GM12878 (cell line): ENCODE measurements around the gene GABPB2. TPM values are rescaled to one million over a fixed set of nuclear protein-coding genes. Genes with fewer than 3 reads are reported as not detected.

Source experiments
- ATAC-seq: fragments of 200-7000 bp; cut with Tn5 transposase; 3 replicates; pipeline ENCODE4 v1.9.1; 2020; ENCODE audit warnings: mild to moderate bottlenecking, moderate library complexity
- BruUV-seq: library from RNA; stranded (reverse); fragments of 400-500 nt; replicated peaks from 2 replicates; lab custom pipeline; 2021; lab: Mats Ljungman, UMichigan
- CTCF ChIA-PET: fragments of 300-600 bp; sonication (Branson Sonifier 250); formaldehyde crosslinking; extraction: SDS; loops from one replicate; lab custom pipeline; 2021; ENCODE audit warnings: inconsistent platforms; lab: Yijun Ruan, JAX
- POLR2A ChIA-PET: fragments of 350-600 bp; formaldehyde crosslinking; extraction: SDS; loops from one replicate; lab custom pipeline; 2021; ENCODE audit warnings: inconsistent platforms; lab: Charles Lee
- RAD21 ChIA-PET: fragments of 300-600 bp; sonication (Branson Sonifier 250); formaldehyde crosslinking; loops from one replicate; lab custom pipeline; 2023; ENCODE audit warnings: antibody characterized with exemption; ENCODE audit not compliant: unreplicated experiment; lab: Charles Lee
- SMC1A ChIA-PET: fragments of 300-600 bp; sonication (Branson Sonifier 250); formaldehyde crosslinking; loops from one replicate; lab custom pipeline; 2023; ENCODE audit not compliant: unreplicated experiment, uncharacterized antibody; lab: Charles Lee
- DNase-seq: peaks from one replicate; pipeline ENCODE4 v3.0.0-alpha.2; 2011; ENCODE audit warnings: low read depth, low spot score
- FAIRE-seq: peaks from 3 replicates; lab custom pipeline; 2011; peaks lifted over from hg19 to GRCh38; lab: Jason Lieb, UNC
- H2AFZ ChIP-seq: 2 replicates; pipeline ENCODE4 v1.6.0; 2011; ENCODE audit warnings: low read depth, low read length, control low read depth; ENCODE audit not compliant: control insufficient read depth
- H3K27ac ChIP-seq: 2 replicates; pipeline ENCODE4 v1.5.1; 2011; ENCODE audit warnings: control low read depth; ENCODE audit not compliant: control insufficient read depth, insufficient read depth
- H3K27me3 ChIP-seq, 2 experiments: replicated peaks in 1 of 2; 2 replicates each; pipeline versions ENCODE4 v1.6.0 to v1.6.1; 2011; ENCODE audit warnings: low read length in 1 of 2; ENCODE audit not compliant: control insufficient read depth in 2 of 2, insufficient read depth in 2 of 2
- H3K36me3 ChIP-seq, 2 experiments: 2 replicates each; pipeline ENCODE4 v1.5.1; 2011; ENCODE audit warnings: low read length in 1 of 2; ENCODE audit not compliant: control insufficient read depth in 2 of 2, insufficient read depth in 2 of 2
- H3K4me1 ChIP-seq: 2 replicates; pipeline ENCODE4 v1.6.1; 2011; ENCODE audit warnings: mild to moderate bottlenecking, low read length, moderate library complexity, mixed read lengths; ENCODE audit not compliant: control insufficient read depth, insufficient read depth
- H3K4me2 ChIP-seq: 2 replicates; pipeline ENCODE4 v1.6.0; 2011; ENCODE audit warnings: control low read depth; ENCODE audit not compliant: control insufficient read depth, insufficient read depth
- H3K4me3 ChIP-seq: fragments of 200-600 bp; sonication (generic); 2 replicates; pipeline ENCODE4 v1.5.1; 2016
- H3K79me2 ChIP-seq: 2 replicates; pipeline ENCODE4 v1.6.0; 2011; ENCODE audit warnings: low read length; ENCODE audit not compliant: control insufficient read depth, insufficient read depth
- H3K9ac ChIP-seq: 2 replicates; pipeline ENCODE4 v1.8.0; 2011; ENCODE audit warnings: low read length, control low read depth, mixed read lengths; ENCODE audit not compliant: control insufficient read depth, insufficient read depth
- H3K9me3 ChIP-seq: replicated peaks from 3 replicates; pipeline ENCODE4 v1.5.1; 2011; ENCODE audit warnings: mild to moderate bottlenecking, low read length; ENCODE audit not compliant: control insufficient read depth, insufficient read depth
- H4K20me1 ChIP-seq: 2 replicates; pipeline ENCODE4 v1.6.0; 2011; ENCODE audit not compliant: control insufficient read depth, insufficient read depth
- CBX3 ChIP-seq: fragments of 200-600 bp; sonication (generic); IDR thresholded peaks from 2 replicates; pipeline ENCODE4 v1.6.1; 2016; ENCODE audit warnings: low read depth, borderline replicate concordance
- CEBPB ChIP-seq, 2 experiments: fragments of 150-350 bp in 1 of 2; IDR thresholded peaks; 2 replicates each; pipeline ENCODE4 v1.6.1; 2012 to 2014; ENCODE audit warnings: low read depth in 2 of 2, low read length in 2 of 2, borderline replicate concordance in 1 of 2, inconsistent platforms in 1 of 2
- CHD1 ChIP-seq: IDR thresholded peaks from 2 replicates; pipeline ENCODE4 v1.6.1; 2012; ENCODE audit warnings: low read depth, low read length, improper control_type of control experiment
- FOXK2 ChIP-seq: fragments of 450-650 bp; IDR thresholded peaks from 2 replicates; pipeline ENCODE4 v1.6.1; 2017; ENCODE audit warnings: mild to moderate bottlenecking, moderate library complexity
- MXI1 ChIP-seq: fragments of 150-350 bp; IDR thresholded peaks from 2 replicates; pipeline ENCODE4 v1.6.1; 2011; ENCODE audit warnings: low read depth, mild to moderate bottlenecking, inconsistent platforms, low read length, improper control_type of control experiment
- NBN ChIP-seq: fragments of 450-650 bp; IDR thresholded peaks from 2 replicates; pipeline ENCODE4 v1.6.1; 2016
- NFYB ChIP-seq: IDR thresholded peaks from 2 replicates; pipeline ENCODE4 v1.6.1; 2011; ENCODE audit warnings: low read depth, mild to moderate bottlenecking, low read length, improper control_type of control experiment, moderate library complexity; ENCODE audit not compliant: insufficient read depth
- PML ChIP-seq: IDR thresholded peaks from 2 replicates; pipeline ENCODE4 v1.6.1; 2012; ENCODE audit warnings: low read length, inconsistent platforms
- SMAD1 ChIP-seq: fragments of 450-650 bp; IDR thresholded peaks from 2 replicates; pipeline ENCODE4 v1.6.1; 2018; ENCODE audit warnings: mild to moderate bottlenecking, low read depth; ENCODE audit not compliant: partially characterized antibody
- SMARCA5 ChIP-seq: fragments of 450-650 bp; IDR thresholded peaks from 2 replicates; pipeline ENCODE4 v1.6.1; 2017; ENCODE audit warnings: mild to moderate bottlenecking
- SP1 ChIP-seq: IDR thresholded peaks from one replicate; pipeline ENCODE4 v1.6.1; 2011; ENCODE audit warnings: low read depth, low read length
- SREBF1 ChIP-seq: IDR thresholded peaks from 2 replicates; pipeline ENCODE4 v1.6.1; 2012; ENCODE audit warnings: mild to moderate bottlenecking, low read length
- SUZ12 ChIP-seq: fragments of 200-600 bp; sonication (generic); IDR thresholded peaks from one replicate; pipeline ENCODE4 v1.6.1; 2018; ENCODE audit warnings: antibody characterized with exemption, mild to moderate bottlenecking; ENCODE audit not compliant: unreplicated experiment
- TCF12 ChIP-seq: IDR thresholded peaks from 2 replicates; pipeline ENCODE4 v1.6.1; 2011; ENCODE audit warnings: low read depth, mild to moderate bottlenecking, low read length
- TCF3 ChIP-seq: IDR thresholded peaks from 2 replicates; pipeline ENCODE4 v1.6.1; 2012; ENCODE audit warnings: low read depth, mild to moderate bottlenecking, low read length, borderline replicate concordance; ENCODE audit not compliant: insufficient read depth
- USF1 ChIP-seq: IDR thresholded peaks from 2 replicates; pipeline ENCODE4 v1.6.1; 2011; ENCODE audit warnings: borderline replicate concordance, low read depth, mild to moderate bottlenecking, moderate library complexity, mixed read lengths, low read length; ENCODE audit not compliant: insufficient read depth; ENCODE audit errors: extremely low read length
- WGBS: methylation state at CpG from one replicate; pipeline ENCODE4 v1.1.6; 2016; ENCODE audit warnings: low lambda C conversion rate; ENCODE audit not compliant: insufficient replicate concordance, insufficient coverage; ENCODE audit errors: missing lambda C conversion rate; 5-methylcytosine and 5-hydroxymethylcytosine counted together
- in situ Hi-C: fragments of 300-500 bp; cut with MboI; formaldehyde crosslinking; loops from 9 replicates; pipeline ENCODE4 v1.14.3; 2018; ENCODE audit warnings: mixed read lengths
- intact Hi-C: fragments of 100-400 bp; cut with micrococcal nuclease; formaldehyde crosslinking; loops from one replicate; pipeline ENCODE4 v1.14.2; 2022; ENCODE audit not compliant: unreplicated experiment
- polyA plus RNA-seq, 11 experiments: library from polyadenylated mRNA; depleted of rRNA in 4 of 11; unstranded in 6 of 11; stranded (reverse) in 5 of 11; fragments of >200 nt; fragmentation: Nextera tagmentation in 4 of 11; fragmentation: Illumina TruSeq in 1 of 11; extraction: Ambion mirVana in 4 of 11; extraction: Trizol in 1 of 11; gene quantifications; 1 replicate in 1 of 11; 2 replicates in 10 of 11; pipeline versions ENCODE4 v1.2.1 to v1.2.3, GENCODE V29; 2011 to 2016; ENCODE audit warnings: inconsistent platforms in 2 of 11, missing spikeins in 2 of 11, low read depth in 1 of 11
- total RNA-seq, 4 experiments: library from RNA; depleted of rRNA in 3 of 4; stranded (reverse); fragments of >200 nt in 3 of 4; fragmentation: Illumina TruSeq in 1 of 4; extraction: Trizol in 1 of 4; gene quantifications; 2 replicates each; pipeline versions ENCODE4 v1.2.1 to v1.2.3, GENCODE V29; 2013 to 2021
- TF ChIP-seq, protein P1 (sequence below): IDR thresholded peaks from 2 replicates; pipeline ENCODE4 v1.6.1; 2012; ENCODE audit warnings: low read depth, low read length, improper control_type of control experiment
- TF ChIP-seq, protein P2 (sequence below): IDR thresholded peaks from 2 replicates; pipeline ENCODE4 v1.6.1; 2011; ENCODE audit warnings: borderline replicate concordance, low read depth, mild to moderate bottlenecking, moderate library complexity, low read length; ENCODE audit not compliant: insufficient read depth, poor library complexity, severe bottlenecking

Gene GABPB2
- total and polyA plus RNA-seq, 10 of the 15 experiments (the other 5 are each of a cell fraction or from before 2014, with no cell fraction given): 2.3 to 10.5 (median 6.9) TPM

DNA sequence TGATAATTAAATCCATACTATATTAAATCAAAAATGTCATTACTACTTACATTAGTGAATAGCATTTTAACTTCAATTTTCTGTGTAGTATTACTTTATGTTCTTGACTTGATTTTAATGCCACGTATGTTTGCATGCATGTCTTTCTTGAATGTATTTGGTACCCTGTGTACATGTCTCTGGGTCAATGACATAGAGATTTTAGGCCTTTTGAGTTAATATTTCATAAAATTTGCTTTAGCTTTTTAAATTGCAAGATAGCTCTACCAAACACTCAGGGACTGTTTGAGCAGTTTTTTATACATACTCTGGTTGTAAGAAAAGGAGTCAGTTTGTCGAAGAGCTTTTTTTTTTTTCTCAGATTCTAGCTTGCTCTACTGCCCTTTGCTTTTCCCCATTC is 8.9 kb upstream of the GABPB2 start:
- in situ Hi-C loops: no loop called here
- FAIRE-seq (no peak), DNase-seq (no peak), ATAC-seq (no peak)
- Histone ChIP-seq H3K4me2 (no peak overlapping the region), H4K20me1 (no peaks in the 10 kb centered on the region), H3K79me2 (peaks cover 37% of the 10 kb centered on the region), H3K27ac (no peak overlapping the region), H3K4me3 (no peak overlapping the region), H2AFZ (no peak overlapping the region), H3K4me1 (peaks cover 13% of the 10 kb centered on the region), H3K27me3 (no peaks in the 10 kb centered on the region), H3K9me3 (no peaks in the 10 kb centered on the region), H3K36me3 (peaks cover 0 to 3% of the 10 kb centered on the region in 2 experiments; a peak in 2 of 4 replicates), H3K9ac (no peak overlapping the region)
- ChIA-PET RAD21 (interaction anchor here (0.7 to 1.8 kb wide), 4 partner anchors 9 to 162 kb away, joined by 3 to 7 read pairs (median 4); partner anchors contain the start of genes GABPB2 and TNFAIP8L2), CTCF (interaction anchor here (0.6 to 7.4 kb wide), 8 partner anchors 9 to 95 kb away, joined by 3 to 76 read pairs (median 8); partner anchors contain the start of genes C1orf56, GABPB2, MINDY1 and TNFAIP8L2), POLR2A (interaction anchor here (0.6 to 5.8 kb wide), 4 partner anchors 9 to 128 kb away, joined by 3 to 65 read pairs (median 20); partner anchors contain the start of genes C1orf56, GABPB2 and VPS72), SMC1A (interaction anchor here (1.3 to 3.1 kb wide), 5 partner anchors 9 to 95 kb away, joined by 3 to 22 read pairs (median 6); partner anchors contain the start of genes C1orf56, GABPB2 and TNFAIP8L2)
- BruUV-seq: no TSS peak
- TF ChIP-seq, protein P1, sequence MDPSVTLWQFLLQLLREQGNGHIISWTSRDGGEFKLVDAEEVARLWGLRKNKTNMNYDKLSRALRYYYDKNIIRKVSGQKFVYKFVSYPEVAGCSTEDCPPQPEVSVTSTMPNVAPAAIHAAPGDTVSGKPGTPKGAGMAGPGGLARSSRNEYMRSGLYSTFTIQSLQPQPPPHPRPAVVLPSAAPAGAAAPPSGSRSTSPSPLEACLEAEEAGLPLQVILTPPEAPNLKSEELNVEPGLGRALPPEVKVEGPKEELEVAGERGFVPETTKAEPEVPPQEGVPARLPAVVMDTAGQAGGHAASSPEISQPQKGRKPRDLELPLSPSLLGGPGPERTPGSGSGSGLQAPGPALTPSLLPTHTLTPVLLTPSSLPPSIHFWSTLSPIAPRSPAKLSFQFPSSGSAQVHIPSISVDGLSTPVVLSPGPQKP: no peak
- TF ChIP-seq TCF3: no peak
- no peak for TF ChIP-seq CHD1
- TF ChIP-seq NFYB: no peak
- TF ChIP-seq SMAD1: no peak
- no peak for TF ChIP-seq CBX3
- TF ChIP-seq SP1: no peak
- TF ChIP-seq PML: no peak
- no peak for TF ChIP-seq SREBF1
- no peak for TF ChIP-seq USF1
- no peak for TF ChIP-seq FOXK2
- TF ChIP-seq CEBPB (IDR thresholded peaks at IDR 0.05; ENCODE audit: borderline replicate concordance in 1 of 2, low read depth in 2 of 2, low read length in 2 of 2): no peak
- no peak for TF ChIP-seq SUZ12
- no peak for TF ChIP-seq NBN
- TF ChIP-seq, protein P2, sequence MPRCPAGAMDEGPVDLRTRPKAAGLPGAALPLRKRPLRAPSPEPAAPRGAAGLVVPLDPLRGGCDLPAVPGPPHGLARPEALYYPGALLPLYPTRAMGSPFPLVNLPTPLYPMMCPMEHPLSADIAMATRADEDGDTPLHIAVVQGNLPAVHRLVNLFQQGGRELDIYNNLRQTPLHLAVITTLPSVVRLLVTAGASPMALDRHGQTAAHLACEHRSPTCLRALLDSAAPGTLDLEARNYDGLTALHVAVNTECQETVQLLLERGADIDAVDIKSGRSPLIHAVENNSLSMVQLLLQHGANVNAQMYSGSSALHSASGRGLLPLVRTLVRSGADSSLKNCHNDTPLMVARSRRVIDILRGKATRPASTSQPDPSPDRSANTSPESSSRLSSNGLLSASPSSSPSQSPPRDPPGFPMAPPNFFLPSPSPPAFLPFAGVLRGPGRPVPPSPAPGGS: no peak
- TF ChIP-seq SMARCA5: no peak
- TF ChIP-seq MXI1: no peak
- no peak for TF ChIP-seq TCF12
- intact Hi-C loops: no loop called here
- 87% methylated on average over 2 of the region's 2 CpGs for WGBS
